ENCODE measurements around the gene PLEKHG5.
"Not testable (repeated sequence)": the region's sequence is repeated elsewhere in the genome, so short reads cannot be mapped to it uniquely, and the experiment has no call there.

PLEKHG5 gene

DNA sequence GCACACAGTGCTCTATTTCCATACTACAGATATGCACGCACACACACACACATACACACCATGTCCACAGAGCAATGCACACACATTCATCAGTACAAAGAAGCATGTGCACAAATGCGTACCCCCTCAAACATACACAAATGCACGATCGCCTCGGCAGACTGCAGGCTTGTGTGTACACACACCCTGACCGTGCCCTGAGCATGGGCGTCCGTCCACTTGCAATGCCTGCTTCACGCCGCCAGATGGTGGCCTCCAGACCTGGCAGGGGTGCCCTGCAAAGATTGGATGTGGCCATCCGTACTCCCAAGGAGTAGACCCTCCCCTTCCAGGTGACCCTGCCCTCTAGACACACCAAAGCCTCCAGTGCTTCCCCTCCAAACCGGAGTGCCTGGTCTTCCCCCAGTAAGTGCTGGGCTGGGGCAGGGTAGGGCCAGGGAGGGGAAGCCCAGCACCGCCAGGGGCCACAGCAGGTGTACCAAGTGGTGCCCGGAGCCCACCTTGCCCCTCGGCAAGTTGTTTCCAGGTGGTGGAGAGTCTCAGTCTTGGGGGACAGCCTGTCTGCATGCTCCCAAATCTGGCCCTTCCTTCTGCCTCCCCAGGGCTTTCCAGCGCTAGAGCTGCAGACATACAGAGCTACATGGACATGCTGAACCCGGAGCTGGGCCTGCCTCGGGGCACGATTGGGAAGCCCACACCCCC is 46.3 kb downstream of the PLEKHG5 start:
- no peak for DNase-seq

DNA sequence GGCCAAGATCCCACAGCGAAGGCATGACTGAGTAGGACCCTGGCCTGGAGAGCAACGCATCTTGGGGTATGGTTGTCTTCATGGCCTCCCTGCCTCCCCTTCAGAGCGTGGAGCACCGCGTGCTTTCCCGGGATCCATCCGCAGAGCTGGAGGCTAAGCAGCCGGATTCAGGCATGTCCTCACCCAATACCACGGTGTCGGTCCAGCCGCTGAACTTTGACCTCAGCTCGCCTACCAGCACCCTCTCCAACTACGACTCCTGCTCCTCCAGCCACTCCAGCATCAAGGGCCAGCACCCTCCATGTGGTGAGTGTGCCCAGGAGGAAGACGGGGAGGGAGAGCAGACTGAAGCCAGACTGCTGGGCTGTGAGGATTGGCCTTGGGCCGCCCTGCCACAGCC is 47.1 kb downstream of the PLEKHG5 start:
- DNase-seq, result no peak

DNA sequence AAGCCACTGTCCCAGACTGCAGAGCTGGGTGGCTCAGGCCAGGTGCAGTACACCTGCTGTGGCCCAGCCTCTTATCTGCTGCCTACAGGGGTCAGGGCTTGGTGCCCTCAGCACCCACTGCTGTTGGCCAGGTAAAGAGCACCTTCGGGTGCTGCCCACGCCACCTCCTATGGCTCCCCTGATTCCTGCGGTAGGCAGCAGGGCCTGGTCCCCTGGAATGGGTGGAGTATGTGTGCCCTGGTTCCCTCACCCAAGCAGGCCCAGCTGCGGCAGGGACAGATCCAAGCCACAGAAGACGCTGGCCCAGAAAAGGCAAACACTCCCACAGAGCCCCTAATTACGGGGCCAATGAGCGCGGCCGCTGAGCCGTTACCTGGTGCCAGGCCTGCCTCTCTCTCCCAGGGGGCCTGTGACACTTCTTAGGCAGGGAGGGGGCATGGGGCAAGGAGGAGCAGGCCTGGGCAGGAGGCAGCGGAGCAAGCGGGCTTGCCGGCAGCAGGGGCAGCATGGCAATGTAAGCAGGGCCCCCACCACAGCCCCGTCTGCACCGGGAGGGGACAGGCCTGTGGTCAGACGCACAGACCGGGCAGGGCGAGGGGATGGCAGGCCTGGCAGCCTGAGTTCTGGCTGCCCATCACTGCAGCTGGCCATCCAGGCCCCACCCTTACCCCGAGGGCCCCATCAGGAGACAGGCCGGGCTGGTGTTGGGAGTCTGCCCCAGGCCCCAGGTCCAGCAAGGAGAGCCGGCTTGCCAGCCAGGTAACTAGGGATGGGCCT is 47.9 kb downstream of the PLEKHG5 start:
- DNase-seq, result no peak

DNA sequence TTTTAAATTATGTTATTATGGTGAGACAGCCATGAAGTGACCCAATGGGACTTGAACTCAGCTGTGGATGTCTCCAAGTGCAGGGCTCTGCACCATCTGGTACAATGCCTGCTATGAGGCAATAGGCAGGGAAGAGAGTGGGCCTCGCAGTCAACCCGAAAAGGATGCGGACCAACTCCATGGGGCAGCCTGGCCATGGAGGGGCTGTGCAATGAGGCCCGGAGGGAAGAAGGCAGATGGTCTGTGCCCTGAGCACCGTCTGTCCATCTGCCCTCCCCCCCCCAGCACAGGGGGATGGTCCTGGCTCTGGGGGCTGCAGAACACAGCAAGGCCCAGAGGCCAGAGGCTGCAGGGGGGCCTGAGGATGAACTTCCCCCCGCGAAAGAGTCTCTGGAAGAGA is 49.9 kb downstream of the PLEKHG5 start:
- peak in 1 of 2 experiments; percentile 49 for DNase-seq

DNA sequence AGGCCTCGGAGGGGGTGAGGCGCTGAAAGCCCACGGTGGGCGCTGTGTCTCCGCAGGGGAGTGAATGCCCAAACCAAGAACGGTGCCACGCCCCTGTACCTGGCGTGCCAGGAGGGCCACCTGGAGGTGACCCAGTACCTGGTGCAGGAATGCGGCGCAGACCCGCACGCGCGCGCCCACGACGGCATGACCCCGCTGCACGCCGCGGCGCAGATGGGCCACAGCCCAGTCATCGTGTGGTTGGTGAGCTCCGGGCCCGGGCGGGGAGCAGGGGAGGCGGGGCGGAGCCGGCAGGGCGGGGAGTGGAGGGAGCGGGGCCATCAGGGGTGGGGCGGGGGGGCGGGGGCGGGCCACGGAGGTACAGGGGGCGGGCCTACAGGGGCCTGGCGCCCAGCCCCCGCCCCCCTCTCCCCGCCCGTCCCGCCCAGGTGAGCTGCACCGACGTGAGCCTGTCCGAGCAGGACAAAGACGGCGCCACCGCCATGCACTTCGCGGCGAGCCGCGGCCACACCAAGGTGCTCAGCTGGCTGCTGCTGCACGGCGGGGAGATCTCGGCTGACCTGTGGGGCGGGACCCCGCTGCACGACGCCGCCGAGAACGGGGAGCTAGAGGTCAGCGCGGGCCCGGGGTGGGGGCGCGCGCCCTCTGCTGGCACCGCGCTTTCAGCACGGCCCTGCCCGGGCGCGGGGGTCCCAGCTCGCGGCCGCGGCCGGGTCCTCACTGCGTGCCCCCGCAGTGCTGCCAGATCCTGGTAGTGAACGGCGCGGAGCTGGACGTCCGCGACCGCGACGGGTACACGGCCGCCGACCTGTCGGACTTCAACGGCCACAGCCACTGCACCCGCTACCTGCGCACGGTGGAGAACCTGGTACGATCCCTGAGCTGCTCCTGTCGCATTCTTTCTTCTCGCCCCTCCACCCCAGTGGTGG is 51.0 kb downstream of the PLEKHG5 start:
- peak in 1 of 2 experiments; percentile 39 for DNase-seq

DNA sequence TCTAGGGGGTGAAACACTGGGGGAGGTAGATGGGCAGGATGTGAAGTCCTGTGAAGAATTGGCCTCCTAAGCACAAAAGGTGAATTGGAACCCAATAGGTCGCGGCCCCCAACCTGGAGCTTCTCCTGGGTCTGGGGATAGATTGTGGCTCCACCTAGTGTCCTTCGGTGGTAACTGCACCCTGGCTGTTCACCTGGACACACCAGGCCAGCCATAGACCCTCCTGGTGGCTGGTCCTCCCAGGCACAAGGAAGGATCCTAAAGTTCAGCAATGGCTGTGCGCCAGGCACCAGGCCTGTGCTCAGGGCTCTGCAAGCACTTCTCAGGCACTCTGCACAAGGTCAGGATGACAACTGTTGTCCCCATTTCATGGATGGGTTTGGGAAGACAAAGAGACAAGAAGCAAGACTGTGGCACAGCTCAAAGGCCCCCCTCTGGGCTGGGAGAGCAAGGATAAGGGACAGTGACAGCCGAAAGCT is 53.4 kb downstream of the PLEKHG5 start:
- peak; percentile 38 to 56 for DNase-seq

DNA sequence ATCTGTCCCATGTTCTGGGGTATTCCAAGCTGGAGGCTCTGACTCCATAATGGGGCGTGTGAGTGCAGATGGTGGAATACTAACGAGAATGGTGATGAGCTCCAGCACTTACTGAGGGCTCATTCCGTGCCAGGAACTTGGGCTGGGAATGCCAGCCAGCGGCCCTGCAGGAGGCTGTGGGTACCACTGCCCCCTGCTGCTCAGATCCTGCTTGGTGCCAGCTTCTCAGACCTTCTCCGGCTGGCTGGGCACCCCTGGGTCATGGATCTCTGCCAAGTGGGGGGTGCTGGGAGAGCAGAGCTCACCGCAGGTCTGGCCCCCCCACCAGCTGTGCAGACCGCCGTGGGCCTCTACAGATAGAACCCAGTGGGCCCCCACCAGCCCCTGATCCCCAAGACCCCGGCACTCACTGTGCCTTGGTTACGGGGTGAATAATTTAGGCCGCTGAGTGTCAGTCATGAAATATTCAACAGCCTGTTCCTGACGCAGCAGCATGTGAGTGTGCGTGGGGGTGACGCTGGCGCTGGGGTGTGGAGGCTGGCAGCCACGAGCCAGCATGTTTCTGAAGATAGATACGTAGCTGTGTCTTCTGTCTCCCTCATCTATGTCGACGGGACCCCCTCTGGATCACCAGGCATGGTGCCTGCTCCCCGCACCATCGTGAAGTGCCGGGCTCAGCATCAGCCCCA is 54.3 kb downstream of the PLEKHG5 start:
- peak in 1 of 2 experiments; percentile 67 for DNase-seq

DNA sequence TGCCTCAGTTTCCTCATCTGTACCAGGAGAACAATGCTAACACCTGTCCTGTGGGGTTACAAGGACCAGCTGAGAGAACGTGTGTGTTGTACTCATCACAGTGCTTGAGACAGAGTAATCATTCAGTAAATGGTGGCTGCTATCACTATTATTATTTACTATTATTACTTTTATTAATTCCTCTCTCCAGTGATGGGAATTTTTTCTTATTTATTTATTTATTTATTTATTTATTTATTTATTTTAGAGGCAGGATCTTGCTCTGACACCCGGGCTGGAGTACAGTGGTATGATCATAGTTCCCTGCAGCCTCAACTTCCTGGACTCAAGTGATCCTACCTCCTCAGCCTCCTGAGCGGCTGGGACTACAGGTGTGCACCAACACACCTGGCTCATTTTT is 55.2 kb downstream of the PLEKHG5 start:
- not testable (repeated sequence) for DNase-seq

DNA sequence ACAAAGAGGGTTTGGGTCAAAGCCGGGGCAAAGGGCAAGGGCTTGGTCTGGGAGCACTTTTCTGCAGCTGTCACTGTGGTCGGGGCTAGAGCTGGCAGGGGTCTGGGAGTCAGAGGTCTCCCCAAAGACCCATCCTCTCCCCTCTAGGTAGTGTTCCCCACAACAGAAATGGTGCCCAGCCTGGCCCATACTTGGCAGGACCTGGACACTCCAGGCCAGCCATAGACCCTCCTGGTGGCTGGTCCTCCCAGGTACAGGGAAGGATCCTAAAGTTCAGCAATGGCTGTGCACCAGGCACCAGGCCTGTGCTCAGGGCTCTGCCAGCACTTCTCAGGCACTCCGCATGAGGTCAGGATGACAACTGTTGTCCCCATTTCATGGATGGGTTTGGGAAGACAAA is 55.9 kb downstream of the PLEKHG5 start:
- no peak for DNase-seq

DNA sequence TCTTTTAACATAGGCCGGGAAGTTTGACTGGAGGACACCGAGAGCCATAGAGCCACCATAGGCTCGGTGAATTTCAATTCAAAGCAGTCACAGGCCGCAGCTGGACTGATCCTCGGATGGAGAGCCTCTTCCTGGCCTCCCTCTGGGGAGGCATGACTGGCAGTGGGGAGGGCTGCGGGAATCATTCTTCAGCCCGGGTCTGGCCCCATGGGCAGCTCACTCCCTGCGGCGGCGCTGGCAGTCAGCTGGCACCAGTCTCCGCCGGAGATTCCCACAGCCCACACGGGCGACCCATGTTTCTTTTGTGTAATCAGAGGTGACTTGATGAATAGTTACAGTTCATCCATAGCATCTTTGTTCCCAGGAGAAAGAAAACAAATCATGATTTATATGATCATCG is 56.3 kb downstream of the PLEKHG5 start:
- DNase-seq, result no peak

DNA sequence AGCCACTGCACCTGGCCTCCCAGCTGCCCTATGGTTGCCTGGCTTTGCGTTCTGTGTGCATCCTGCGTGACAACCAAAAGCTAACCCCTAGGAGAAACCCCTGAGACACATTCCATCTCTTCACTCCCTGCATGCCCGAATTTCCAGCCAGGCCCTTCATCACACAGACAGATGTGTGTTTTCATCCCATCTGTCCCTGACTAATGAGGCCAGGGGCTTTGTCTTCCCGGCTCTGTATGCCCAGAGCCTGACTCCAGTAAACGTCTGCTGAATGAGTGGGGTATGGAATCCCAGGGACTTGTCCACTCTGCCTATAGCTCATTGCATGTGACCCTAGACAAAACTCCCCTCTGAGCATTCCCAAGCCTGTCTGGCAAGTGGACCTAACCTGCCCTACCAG is 57.3 kb downstream of the PLEKHG5 start:
- peak; percentile 60 to 82 for DNase-seq

DNA sequence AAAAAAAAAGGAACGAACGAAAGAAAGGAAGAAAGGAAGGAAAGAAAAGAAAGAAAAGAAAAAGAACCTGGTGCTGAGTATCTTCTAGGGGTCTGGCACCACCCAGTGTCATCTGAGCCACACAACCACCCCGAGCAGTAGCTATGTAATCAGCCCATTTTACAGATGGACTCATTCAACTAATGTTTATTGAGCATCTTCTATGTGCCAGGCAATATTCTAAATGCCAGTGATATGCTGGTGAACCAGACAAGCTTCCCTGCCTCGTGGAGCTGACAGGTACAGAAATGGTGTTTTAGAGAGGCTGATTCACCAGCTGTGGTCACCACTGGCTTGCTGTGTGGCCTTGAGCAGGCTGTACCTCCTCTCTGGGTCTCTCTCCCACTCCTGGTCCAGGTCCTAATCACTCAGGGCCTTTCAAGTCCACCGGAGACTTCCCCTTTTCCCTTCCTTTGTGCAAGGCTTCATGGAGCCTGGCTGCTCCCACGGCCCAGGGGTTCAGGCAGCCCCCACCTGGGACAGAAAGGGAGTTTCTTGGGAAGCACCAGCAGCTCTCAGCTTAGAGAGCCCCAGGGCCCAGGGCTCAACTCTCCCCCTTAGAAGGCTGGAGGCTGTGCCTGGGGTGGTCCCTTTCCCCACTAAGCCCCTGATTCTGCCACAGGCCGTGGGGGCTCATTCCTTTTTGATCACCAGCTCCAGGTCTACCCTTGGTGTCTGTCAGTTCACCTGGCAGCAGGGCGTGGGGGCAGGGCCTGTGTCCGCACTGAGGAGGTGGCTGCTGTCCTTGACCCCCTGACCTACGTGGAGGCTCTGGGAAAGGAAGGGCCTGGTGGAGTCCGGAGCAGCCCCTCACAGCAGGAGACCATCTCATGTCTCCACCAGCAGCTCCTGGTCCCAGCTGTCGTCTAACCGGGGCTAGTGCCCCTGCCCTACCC is 59.6 kb downstream of the PLEKHG5 start:
- not testable (repeated sequence) for DNase-seq

DNA sequence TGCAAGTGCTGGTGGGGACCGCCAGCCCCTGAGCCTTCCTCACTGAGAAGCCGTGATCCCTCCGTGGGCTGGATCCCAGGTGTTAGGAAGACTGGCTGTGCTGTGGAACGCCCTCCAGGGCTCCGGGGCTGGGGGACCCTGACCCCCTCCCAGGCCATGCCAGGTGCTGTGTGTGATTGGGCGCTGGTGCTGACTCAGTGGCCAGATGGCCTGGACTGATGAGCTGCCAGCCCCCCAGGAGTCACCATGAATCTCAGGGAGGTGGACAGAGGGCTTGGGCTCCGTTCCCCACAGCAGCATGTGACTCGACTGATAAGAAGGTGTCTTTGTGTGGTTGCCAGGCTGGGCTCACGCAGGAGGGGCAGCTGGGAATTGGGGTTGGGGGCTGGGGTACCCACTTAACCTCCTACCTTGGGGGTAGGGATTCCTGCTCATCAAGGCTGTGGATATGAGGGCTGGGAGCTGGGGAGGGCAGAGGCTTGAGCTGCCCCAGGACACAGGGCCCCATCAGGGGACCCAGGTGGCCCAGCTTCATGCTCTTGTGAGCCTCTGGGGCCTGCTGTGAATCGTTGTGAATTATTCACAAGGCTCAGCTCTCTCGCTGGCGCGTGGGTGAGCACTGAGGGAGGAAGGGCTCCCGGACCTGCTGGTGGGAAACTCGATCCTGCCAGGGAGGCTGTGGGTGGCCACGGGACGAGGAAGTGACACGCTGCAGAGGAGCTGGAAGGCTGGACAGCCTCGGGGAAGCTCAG is 61.6 kb downstream of the PLEKHG5 start:
- DNase-seq, result not testable (repeated sequence)

DNA sequence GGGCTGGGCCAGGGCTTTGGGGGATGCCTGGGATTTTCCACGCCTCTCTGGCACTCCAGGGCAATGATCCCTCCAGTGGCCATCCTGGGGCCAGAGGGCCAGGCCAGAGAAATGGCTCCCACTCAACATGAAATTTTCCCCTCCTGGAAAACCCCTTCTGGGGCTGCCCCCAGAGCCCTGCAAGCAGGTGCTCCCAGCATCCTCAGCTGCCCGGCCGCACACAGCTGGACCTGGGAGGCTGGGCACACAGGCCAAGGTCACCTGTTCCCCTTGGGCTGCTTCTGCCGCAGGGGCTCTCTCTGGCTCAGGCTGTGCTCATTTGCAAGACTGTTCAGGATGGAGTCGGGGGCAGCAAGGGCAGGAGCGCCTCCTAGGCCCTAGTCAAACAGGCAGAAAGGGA is 63.0 kb downstream of the PLEKHG5 start:
- not testable (repeated sequence) for DNase-seq

DNA sequence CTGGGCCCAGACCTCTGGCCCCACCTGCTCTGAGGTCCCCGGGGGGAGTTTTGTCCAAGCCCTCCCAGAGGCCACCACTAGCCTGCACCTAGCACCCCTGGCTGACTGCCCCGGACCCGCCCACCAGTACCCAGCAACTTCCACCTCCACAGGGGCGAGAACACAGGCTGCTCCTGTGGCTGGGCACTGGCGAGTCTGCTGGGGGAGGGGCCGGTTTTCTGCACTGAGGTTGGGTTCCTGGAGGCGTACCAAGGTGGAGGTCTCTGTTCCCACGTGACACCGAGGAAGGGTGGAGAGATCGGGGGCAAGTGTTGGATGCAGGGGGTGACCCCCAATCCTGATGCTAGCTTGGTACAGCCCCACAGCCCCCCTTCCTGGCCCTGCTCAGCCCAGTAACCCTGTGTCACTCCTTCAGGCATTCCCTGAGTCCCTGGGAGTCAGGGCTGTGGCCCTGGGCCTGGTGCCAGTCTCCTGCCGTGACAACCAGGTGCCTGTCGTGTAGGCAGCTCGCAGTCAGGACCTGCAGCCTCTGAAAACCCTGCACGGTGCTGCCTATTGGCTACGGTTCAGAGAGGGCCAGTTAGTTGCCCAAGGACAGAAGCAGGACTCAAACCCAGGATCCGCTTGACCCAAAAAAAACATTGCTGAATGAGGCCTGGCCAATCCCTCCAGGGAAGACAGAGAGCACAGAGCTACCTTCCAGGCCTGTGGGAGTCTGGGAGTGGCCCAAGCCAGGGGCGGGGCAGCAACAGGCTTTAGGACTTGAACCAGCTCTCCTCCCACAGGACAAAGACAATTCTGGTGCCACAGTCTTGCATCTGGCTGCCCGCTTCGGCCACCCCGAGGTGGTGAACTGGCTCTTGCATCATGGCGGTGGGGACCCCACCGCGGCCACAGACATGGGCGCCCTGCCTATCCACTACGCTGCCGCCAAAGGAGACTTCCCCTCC is 63.8 kb downstream of the PLEKHG5 start:
- no peak for DNase-seq

DNA sequence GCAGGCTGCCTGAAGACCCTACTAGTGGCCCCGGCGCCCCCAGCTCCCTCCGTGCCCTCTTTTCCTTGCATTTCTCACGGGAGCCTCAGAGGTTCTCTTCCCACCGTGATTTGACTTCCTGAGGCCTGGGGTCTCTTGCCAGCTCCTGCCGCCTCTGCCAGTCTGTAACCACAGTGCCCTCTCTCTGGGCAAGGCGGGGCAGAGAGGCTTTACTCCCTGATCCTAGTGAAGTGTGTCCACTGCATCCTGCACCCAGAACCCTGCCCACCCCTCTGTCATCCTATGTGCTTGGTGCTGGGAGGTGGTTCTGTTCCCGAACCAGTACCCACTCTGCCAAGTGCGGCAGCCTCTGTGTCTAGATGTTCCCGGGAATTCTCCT is 64.5 kb downstream of the PLEKHG5 start:
- no peak for DNase-seq

DNA sequence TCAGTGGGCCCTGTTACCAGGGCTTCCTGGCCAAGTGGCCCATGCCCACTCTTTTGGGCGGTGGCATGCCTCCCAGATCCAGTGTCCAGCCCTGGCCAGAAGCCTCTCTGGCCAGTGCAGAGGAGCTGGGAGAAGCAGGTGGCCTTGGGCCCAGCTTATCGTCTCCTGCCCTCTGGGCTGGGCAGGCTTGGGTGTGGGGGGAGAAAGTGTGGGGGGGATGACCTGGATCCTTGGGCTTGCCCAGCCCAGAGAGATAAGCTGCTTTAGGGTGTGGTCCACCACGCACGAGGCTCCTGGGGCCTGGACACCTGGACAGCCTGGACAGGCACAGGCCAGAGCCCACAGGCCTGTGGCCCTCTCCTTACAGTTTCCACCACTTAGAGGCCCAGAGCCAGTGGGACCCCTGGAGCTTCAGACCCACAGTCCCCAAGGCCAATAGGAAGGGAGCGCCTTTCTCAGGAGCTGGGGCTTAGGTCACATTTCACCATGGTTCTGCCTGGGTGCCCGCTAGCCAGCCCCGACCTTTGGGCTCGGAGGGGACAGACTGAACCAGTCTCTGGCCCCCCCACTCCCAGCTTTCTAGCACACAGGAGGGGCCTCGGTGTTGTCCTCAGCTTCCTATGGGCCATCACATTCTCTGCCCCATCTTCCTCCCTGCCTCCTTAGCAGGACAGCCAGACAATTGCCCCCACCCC is 65.0 kb downstream of the PLEKHG5 start:
- DNase-seq, result no peak

DNA sequence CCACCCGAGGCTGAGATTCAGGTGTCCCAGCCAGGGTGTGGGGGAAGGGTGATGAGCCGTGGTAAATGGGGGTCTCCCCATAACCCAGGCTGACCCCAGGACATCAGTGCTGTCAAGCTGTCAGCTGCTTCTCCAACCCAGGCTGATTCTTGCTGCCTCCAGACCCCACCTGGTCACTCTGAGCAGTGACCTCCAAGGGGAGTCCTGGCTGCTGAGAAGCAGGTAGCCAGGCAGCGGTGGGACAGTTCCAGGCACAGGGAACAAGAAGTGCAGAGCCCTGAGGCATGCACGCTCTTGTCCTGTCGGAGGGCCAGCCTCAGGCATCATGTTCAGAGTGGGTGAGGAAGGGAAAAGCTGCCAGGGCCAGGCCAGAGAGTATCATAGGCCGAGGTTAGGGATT is 65.8 kb downstream of the PLEKHG5 start:
- DNase-seq, result no peak
